Body of pancreas (tissue), 4 donors: ENCODE measurements around the gene ABCG2. TPM values are rescaled to one million over a fixed set of nuclear protein-coding genes. Genes with fewer than 3 reads are reported as not detected.

Experiments used
- ATAC-seq: fragments of 150-250 bp; one replicate; pipeline ENCODE4 v1.9.1; 2016
- DNase-seq, 4 donors: peaks; one replicate each; pipeline ENCODE4 v3.0.0-alpha.2; 2019
- H3K27ac ChIP-seq, 4 donors: fragments of 200-600 bp; sonication (generic); 1 replicate in 3 of 4; 2 replicates in 1 of 4; pipeline versions ENCODE4 v1.5.1 to v1.6.1; 2016 to 2019; ENCODE audit warnings: mild to moderate bottlenecking in 1 of 4, mixed read lengths in 1 of 4, moderate library complexity in 1 of 4
- H3K27me3 ChIP-seq, 2 donors: fragments of 200-600 bp; sonication (generic); one replicate each; pipeline ENCODE4 v1.6.0; 2016; ENCODE audit warnings: mild to moderate bottlenecking in 1 of 2
- H3K36me3 ChIP-seq, 2 donors: fragments of 200-600 bp; sonication (generic); replicated peaks in 1 of 2; 2 replicates each; pipeline ENCODE4 v1.5.1; 2016; ENCODE audit warnings: low read depth in 2 of 2; ENCODE audit not compliant: insufficient read depth in 1 of 2
- H3K4me1 ChIP-seq: fragments of 200-600 bp; sonication (generic); one replicate; pipeline ENCODE4 v1.6.0; 2016
- H3K4me3 ChIP-seq, 2 donors: fragments of 200-600 bp; sonication (generic); 1 replicate in 1 of 2; 2 replicates in 1 of 2; pipeline ENCODE4 v1.5.1; 2016 to 2019
- H3K9me3 ChIP-seq, 3 donors: fragments of 200-600 bp; sonication (generic); 1 replicate in 2 of 3; 2 replicates in 1 of 3; pipeline ENCODE4 v1.5.1; 2016
- POLR2A ChIP-seq, 3 donors: fragments of 450-650 bp; IDR thresholded peaks; one replicate each; pipeline ENCODE4 v1.6.1; 2016; ENCODE audit warnings: antibody characterized with exemption in 3 of 3, mild to moderate bottlenecking in 2 of 3
- WGBS, 2 donors: methylation state at CpG; one replicate each; pipeline ENCODE4 v1.1.5; 2017; 5-methylcytosine and 5-hydroxymethylcytosine counted together
- intact Hi-C: fragments of 100-400 bp; cut with DNase I; formaldehyde crosslinking; loops from one replicate; pipeline ENCODE4 v1.15.1; 2023
- total RNA-seq, 2 donors: library from RNA; depleted of rRNA; stranded (reverse); fragments of >200 nt; gene quantifications; one replicate each; pipeline ENCODE4 v1.1.0, GENCODE V29; 2016
- TF ChIP-seq, protein P1 (sequence below), 7 experiments: fragments of 450-650 bp in 4 of 7; fragments of 200-600 bp in 3 of 7; sonication (generic) in 3 of 7; IDR thresholded peaks; one replicate each; pipeline ENCODE4 v1.5.1; 2016 to 2019; ENCODE audit warnings: antibody characterized with exemption in 7 of 7

The ABCG2 gene
- total RNA-seq, 2 donors from 2014 or later: 0.66 to 2.1 TPM

DNA sequence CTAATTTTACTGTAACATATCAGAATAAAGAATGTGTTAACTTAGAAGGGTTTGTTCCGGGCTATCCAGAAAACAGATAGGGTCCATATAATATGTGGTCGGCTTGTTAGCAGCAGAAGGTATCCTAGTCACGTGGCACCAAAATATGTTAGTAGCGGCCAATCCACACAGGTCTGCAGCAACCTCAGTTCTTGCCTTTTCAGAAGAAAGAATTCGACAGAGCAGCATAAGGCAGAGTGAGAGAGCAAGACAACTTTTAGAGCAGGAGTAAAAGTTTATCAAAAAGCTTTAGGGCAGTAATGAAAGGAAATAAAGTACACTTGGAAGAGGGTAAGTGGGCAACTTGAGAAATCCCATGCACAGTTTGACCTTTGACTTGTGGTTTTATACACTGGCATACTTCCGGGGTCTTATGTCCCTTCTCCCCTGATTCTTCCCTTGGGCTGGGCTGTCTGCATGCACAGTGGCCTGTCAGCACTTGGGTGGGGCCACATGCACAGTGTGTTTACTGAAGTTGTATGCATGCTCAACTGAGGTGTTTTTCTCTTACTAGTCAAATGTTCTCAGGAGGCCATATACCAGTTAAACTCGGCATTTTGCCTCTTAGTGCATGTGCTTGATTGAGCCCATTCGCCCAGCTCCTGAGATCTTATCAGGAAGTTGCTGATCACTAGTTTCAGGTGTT is 37.0 kb upstream of the ABCG2 start:
- intact Hi-C loops: no loop called here
- no peak overlapping the region for H3K27ac ChIP-seq
- no peaks in the 10 kb centered on the region for H3K36me3 ChIP-seq
- no peaks in the 10 kb centered on the region for H3K4me1 ChIP-seq
- no peak for DNase-seq
- ATAC-seq: no peak
- no peaks in the 10 kb centered on the region for H3K9me3 ChIP-seq
- 75 to 79% methylated on average over 8 of the region's 8 CpGs for whole genome bisulfite sequencing, 2 donors
- no peaks in the 10 kb centered on the region for H3K27me3 ChIP-seq
- TF ChIP-seq, protein P1, sequence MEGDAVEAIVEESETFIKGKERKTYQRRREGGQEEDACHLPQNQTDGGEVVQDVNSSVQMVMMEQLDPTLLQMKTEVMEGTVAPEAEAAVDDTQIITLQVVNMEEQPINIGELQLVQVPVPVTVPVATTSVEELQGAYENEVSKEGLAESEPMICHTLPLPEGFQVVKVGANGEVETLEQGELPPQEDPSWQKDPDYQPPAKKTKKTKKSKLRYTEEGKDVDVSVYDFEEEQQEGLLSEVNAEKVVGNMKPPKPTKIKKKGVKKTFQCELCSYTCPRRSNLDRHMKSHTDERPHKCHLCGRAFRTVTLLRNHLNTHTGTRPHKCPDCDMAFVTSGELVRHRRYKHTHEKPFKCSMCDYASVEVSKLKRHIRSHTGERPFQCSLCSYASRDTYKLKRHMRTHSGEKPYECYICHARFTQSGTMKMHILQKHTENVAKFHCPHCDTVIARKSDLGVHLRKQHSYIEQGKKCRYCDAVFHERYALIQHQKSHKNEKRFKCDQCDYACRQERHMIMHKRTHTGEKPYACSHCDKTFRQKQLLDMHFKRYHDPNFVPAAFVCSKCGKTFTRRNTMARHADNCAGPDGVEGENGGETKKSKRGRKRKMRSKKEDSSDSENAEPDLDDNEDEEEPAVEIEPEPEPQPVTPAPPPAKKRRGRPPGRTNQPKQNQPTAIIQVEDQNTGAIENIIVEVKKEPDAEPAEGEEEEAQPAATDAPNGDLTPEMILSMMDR (IDR thresholded peaks at IDR 0.05): no peak
- no peak for TF ChIP-seq POLR2A (IDR thresholded peaks at IDR 0.05)
- H3K4me3 ChIP-seq: no peak overlapping the region

DNA sequence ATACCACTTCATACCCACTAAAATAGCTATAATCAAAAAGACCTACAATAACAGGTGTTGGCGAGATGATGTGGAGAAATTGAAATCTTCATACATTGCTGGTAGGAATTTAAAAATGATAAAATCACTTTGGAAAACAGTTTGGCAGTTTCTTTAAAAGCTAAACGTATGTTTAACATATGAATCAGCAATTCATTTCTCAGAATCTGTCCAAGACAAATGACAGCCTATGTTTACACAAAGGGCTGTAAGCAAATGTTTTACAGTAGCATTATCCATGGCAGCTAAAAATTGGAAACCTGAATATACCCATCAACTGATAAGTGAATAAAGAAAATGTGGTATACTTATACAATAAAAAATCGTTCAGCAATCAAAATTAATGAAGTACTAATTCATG is 33.0 kb upstream of the ABCG2 start:
- no peaks in the 10 kb centered on the region for H3K4me1 ChIP-seq
- H3K27me3 ChIP-seq: no peaks in the 10 kb centered on the region
- no peak for TF ChIP-seq POLR2A (IDR thresholded peaks at IDR 0.05)
- TF ChIP-seq, protein P1 (IDR thresholded peaks at IDR 0.05): no peak
- no peaks in the 10 kb centered on the region for H3K36me3 ChIP-seq
- no peaks in the 10 kb centered on the region for H3K9me3 ChIP-seq
- H3K4me3 ChIP-seq: no peak overlapping the region
- intact Hi-C loops: no loop called here
- no peak overlapping the region for H3K27ac ChIP-seq
- no peak for DNase-seq
- no peak for ATAC-seq
- 57 to 66% methylated on average over 3 of the region's 3 CpGs for WGBS, 2 donors

DNA sequence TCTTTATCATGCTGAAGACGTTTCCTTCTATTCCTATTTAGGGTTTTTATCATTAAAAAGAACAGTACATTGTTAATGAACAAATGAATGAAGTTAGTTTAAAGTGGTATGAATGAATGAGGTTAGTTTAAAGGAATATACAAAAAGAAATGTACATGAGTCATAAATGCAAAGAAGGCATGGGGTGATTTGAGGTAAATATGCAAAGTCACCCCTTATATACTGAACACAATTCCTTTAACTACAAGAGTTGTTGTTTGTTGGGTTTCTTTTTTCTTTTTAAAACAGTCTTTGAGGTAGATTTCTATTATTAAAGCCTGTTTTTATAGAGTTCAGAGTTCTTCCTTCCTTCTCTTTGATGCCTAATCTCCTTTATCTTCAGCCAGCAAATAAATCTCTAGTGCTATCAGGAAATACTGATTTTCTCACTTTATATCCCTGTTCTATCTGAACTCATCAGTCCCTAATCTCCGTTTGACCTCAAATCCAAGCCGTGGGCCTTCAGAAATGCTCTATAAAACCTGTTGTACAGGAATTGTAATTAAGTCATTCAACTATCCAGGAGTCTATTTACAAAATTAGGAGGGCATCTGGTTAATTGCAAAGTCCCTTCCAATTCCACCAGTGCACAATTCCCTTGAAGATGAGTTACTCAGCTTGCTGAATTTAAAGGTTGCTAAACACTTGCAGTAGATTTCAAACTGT is 31.6 kb upstream of the ABCG2 start:
- H3K36me3 ChIP-seq: no peaks in the 10 kb centered on the region
- 53 to 58% methylated on average over 3 of the region's 3 CpGs for WGBS, 2 donors
- ATAC-seq (no peak), DNase-seq (no peak)
- intact Hi-C loops: no loop called here
- no peak overlapping the region for H3K27ac ChIP-seq
- no peaks in the 10 kb centered on the region for H3K4me1 ChIP-seq
- TF ChIP-seq, protein P1 (IDR thresholded peaks at IDR 0.05): no peak
- no peak for TF ChIP-seq POLR2A (IDR thresholded peaks at IDR 0.05)
- H3K27me3 ChIP-seq: no peaks in the 10 kb centered on the region
- no peaks in the 10 kb centered on the region for H3K9me3 ChIP-seq
- H3K4me3 ChIP-seq: no peak overlapping the region

DNA sequence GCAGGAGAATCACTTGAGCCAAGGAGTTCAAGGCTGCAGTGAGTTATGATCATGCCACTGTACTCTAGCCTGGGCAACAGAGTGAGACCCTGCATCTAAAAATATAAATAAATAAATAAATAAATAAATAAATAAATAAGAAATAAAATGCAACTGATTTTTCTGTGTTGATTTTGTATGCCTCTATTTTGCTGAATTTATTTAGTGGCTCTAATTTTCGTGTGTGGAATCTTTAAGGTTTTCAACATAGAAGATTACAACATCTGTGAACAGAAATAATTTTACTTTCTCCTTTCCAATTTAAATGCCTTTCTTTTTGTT is 30.9 kb upstream of the ABCG2 start:
- DNase-seq (no peak), ATAC-seq (no peak)
- no peaks in the 10 kb centered on the region for H3K27me3 ChIP-seq
- no peaks in the 10 kb centered on the region for H3K36me3 ChIP-seq
- TF ChIP-seq, protein P1 (IDR thresholded peaks at IDR 0.05): no peak
- no peak for TF ChIP-seq POLR2A (IDR thresholded peaks at IDR 0.05)
- 84 to 96% methylated on average over 1 of the region's 1 CpG for WGBS, 2 donors
- intact Hi-C loops: no loop called here
- H3K9me3 ChIP-seq: no peaks in the 10 kb centered on the region
- H3K4me3 ChIP-seq: no peak overlapping the region
- no peaks in the 10 kb centered on the region for H3K4me1 ChIP-seq
- no peak overlapping the region for H3K27ac ChIP-seq
